ENCODE data around the gene PLPP7. TPM values are rescaled to one million over a fixed set of nuclear protein-coding genes. Genes with fewer than 3 reads are reported as not detected.
"Not testable (repeated sequence)": the region's sequence is repeated elsewhere in the genome, so short reads cannot be mapped to it uniquely, and the experiment has no call there.

PLPP7 gene
- total RNA-seq, 1 donor from 2014 or later: 1.1 TPM

- no peak for TF ChIP-seq CTCF (IDR thresholded peaks at IDR 0.05; ENCODE audit: unreplicated experiment)
- DNase-seq (ENCODE audit: low spot score in 2 of 2, unreplicated experiment in 2 of 2): no peak
- no peaks in the 10 kb centered on the region for H3K9me3 Mint-ChIP-seq
- H3K27ac Mint-ChIP-seq: no peak overlapping the region
- H3K4me1 Mint-ChIP-seq: peaks cover 1% of the 10 kb centered on the region
- H3K27me3 Mint-ChIP-seq (ENCODE audit: low read depth): no peaks in the 10 kb centered on the region
- no peak overlapping the region for H3K4me3 Mint-ChIP-seq
- H3K36me3 Mint-ChIP-seq: no peaks in the 10 kb centered on the region
Observed at GRCh38 chr9:131258698-131259431, 30.7 kb upstream of the PLPP7 start.

GRCh38 chr9:131259432-131259898, 30.1 kb upstream of the PLPP7 start:
- Mint-ChIP-seq H3K27ac (no peak overlapping the region), H3K36me3 (no peaks in the 10 kb centered on the region), H3K4me3 (no peak overlapping the region), H3K9me3 (no peaks in the 10 kb centered on the region), H3K27me3 (ENCODE audit: low read depth) (no peaks in the 10 kb centered on the region), H3K4me1 (peaks cover 1% of the 10 kb centered on the region)
- no peak for TF ChIP-seq CTCF (IDR thresholded peaks at IDR 0.05; ENCODE audit: unreplicated experiment)
- no peak for DNase-seq (ENCODE audit: low spot score in 2 of 2, unreplicated experiment in 2 of 2)

- no peaks in the 10 kb centered on the region for H3K9me3 Mint-ChIP-seq
- DNase-seq (ENCODE audit: low spot score in 2 of 2, unreplicated experiment in 2 of 2): no peak
- no peak overlapping the region for H3K4me3 Mint-ChIP-seq
- H3K27ac Mint-ChIP-seq: no peak overlapping the region
- H3K4me1 Mint-ChIP-seq: peaks cover 1% of the 10 kb centered on the region
- no peak for TF ChIP-seq CTCF (IDR thresholded peaks at IDR 0.05; ENCODE audit: unreplicated experiment)
- H3K36me3 Mint-ChIP-seq: no peaks in the 10 kb centered on the region
- H3K27me3 Mint-ChIP-seq (ENCODE audit: low read depth): no peaks in the 10 kb centered on the region
Observed at GRCh38 chr9:131259916-131260597, 29.5 kb upstream of the PLPP7 start.

- Mint-ChIP-seq H3K4me3 (no peak overlapping the region), H3K9me3 (no peaks in the 10 kb centered on the region), H3K4me1 (peaks cover 1% of the 10 kb centered on the region), H3K27ac (no peak overlapping the region), H3K27me3 (ENCODE audit: low read depth) (no peaks in the 10 kb centered on the region), H3K36me3 (no peaks in the 10 kb centered on the region)
- no peak for TF ChIP-seq CTCF (IDR thresholded peaks at IDR 0.05; ENCODE audit: unreplicated experiment)
- no peak for DNase-seq (ENCODE audit: low spot score in 2 of 2, unreplicated experiment in 2 of 2)
Observed at GRCh38 chr9:131260751-131261452, 28.6 kb upstream of the PLPP7 start.

- H3K9me3 Mint-ChIP-seq: no peaks in the 10 kb centered on the region
- no peak for DNase-seq (ENCODE audit: low spot score in 2 of 2, unreplicated experiment in 2 of 2)
- no peaks in the 10 kb centered on the region for H3K27me3 Mint-ChIP-seq (ENCODE audit: low read depth)
- no peak overlapping the region for H3K27ac Mint-ChIP-seq
- no peak for TF ChIP-seq CTCF (IDR thresholded peaks at IDR 0.05; ENCODE audit: unreplicated experiment)
- H3K36me3 Mint-ChIP-seq: no peaks in the 10 kb centered on the region
- H3K4me3 Mint-ChIP-seq: no peak overlapping the region
- H3K4me1 Mint-ChIP-seq: no peaks in the 10 kb centered on the region
Observed at GRCh38 chr9:131262327-131263032, 27.0 kb upstream of the PLPP7 start.

GRCh38 chr9:131263033-131263343, 26.5 kb upstream of the PLPP7 start:
- not testable (repeated sequence) for DNase-seq (ENCODE audit: low spot score in 2 of 2, unreplicated experiment in 2 of 2); H3K4me1 Mint-ChIP-seq; H3K9me3 Mint-ChIP-seq; H3K27me3 Mint-ChIP-seq (ENCODE audit: low read depth); H3K36me3 Mint-ChIP-seq; H3K27ac Mint-ChIP-seq; H3K4me3 Mint-ChIP-seq

All from mesothelial cell of epicardium (in vitro differentiated cells).